GM12878 (cell line): ENCODE measurements around the gene PIGZ. TPM values are rescaled to one million over a fixed set of nuclear protein-coding genes. Genes with fewer than 3 reads are reported as not detected.

Source experiments
- ATAC-seq: fragments of 200-7000 bp; cut with Tn5 transposase; 3 replicates; pipeline ENCODE4 v1.9.1; 2020; ENCODE audit warnings: mild to moderate bottlenecking, moderate library complexity
- BruUV-seq: library from RNA; stranded (reverse); fragments of 400-500 nt; replicated peaks from 2 replicates; lab custom pipeline; 2021; lab: Mats Ljungman, UMichigan
- CTCF ChIA-PET: fragments of 300-600 bp; sonication (Branson Sonifier 250); formaldehyde crosslinking; extraction: SDS; loops from one replicate; lab custom pipeline; 2021; ENCODE audit warnings: inconsistent platforms; lab: Yijun Ruan, JAX
- POLR2A ChIA-PET: fragments of 350-600 bp; formaldehyde crosslinking; extraction: SDS; loops from one replicate; lab custom pipeline; 2021; ENCODE audit warnings: inconsistent platforms; lab: Charles Lee
- RAD21 ChIA-PET: fragments of 300-600 bp; sonication (Branson Sonifier 250); formaldehyde crosslinking; loops from one replicate; lab custom pipeline; 2023; ENCODE audit warnings: antibody characterized with exemption; ENCODE audit not compliant: unreplicated experiment; lab: Charles Lee
- SMC1A ChIA-PET: fragments of 300-600 bp; sonication (Branson Sonifier 250); formaldehyde crosslinking; loops from one replicate; lab custom pipeline; 2023; ENCODE audit not compliant: unreplicated experiment, uncharacterized antibody; lab: Charles Lee
- DNase-seq: peaks from one replicate; pipeline ENCODE4 v3.0.0-alpha.2; 2011; ENCODE audit warnings: low read depth, low spot score
- FAIRE-seq: peaks from 3 replicates; lab custom pipeline; 2011; peaks lifted over from hg19 to GRCh38; lab: Jason Lieb, UNC
- H2AFZ ChIP-seq: 2 replicates; pipeline ENCODE4 v1.6.0; 2011; ENCODE audit warnings: low read depth, low read length, control low read depth; ENCODE audit not compliant: control insufficient read depth
- H3K27ac ChIP-seq: 2 replicates; pipeline ENCODE4 v1.5.1; 2011; ENCODE audit warnings: control low read depth; ENCODE audit not compliant: control insufficient read depth, insufficient read depth
- H3K27me3 ChIP-seq, 2 experiments: replicated peaks in 1 of 2; 2 replicates each; pipeline versions ENCODE4 v1.6.0 to v1.6.1; 2011; ENCODE audit warnings: low read length in 1 of 2; ENCODE audit not compliant: control insufficient read depth in 2 of 2, insufficient read depth in 2 of 2
- H3K36me3 ChIP-seq, 2 experiments: 2 replicates each; pipeline ENCODE4 v1.5.1; 2011; ENCODE audit warnings: low read length in 1 of 2; ENCODE audit not compliant: control insufficient read depth in 2 of 2, insufficient read depth in 2 of 2
- H3K4me1 ChIP-seq: 2 replicates; pipeline ENCODE4 v1.6.1; 2011; ENCODE audit warnings: mild to moderate bottlenecking, low read length, moderate library complexity, mixed read lengths; ENCODE audit not compliant: control insufficient read depth, insufficient read depth
- H3K4me2 ChIP-seq: 2 replicates; pipeline ENCODE4 v1.6.0; 2011; ENCODE audit warnings: control low read depth; ENCODE audit not compliant: control insufficient read depth, insufficient read depth
- H3K4me3 ChIP-seq: fragments of 200-600 bp; sonication (generic); 2 replicates; pipeline ENCODE4 v1.5.1; 2016
- H3K79me2 ChIP-seq: 2 replicates; pipeline ENCODE4 v1.6.0; 2011; ENCODE audit warnings: low read length; ENCODE audit not compliant: control insufficient read depth, insufficient read depth
- H3K9ac ChIP-seq: 2 replicates; pipeline ENCODE4 v1.8.0; 2011; ENCODE audit warnings: low read length, control low read depth, mixed read lengths; ENCODE audit not compliant: control insufficient read depth, insufficient read depth
- H3K9me3 ChIP-seq: replicated peaks from 3 replicates; pipeline ENCODE4 v1.5.1; 2011; ENCODE audit warnings: mild to moderate bottlenecking, low read length; ENCODE audit not compliant: control insufficient read depth, insufficient read depth
- H4K20me1 ChIP-seq: 2 replicates; pipeline ENCODE4 v1.6.0; 2011; ENCODE audit not compliant: control insufficient read depth, insufficient read depth
- ATF7 ChIP-seq: fragments of 450-650 bp; IDR thresholded peaks from 2 replicates; pipeline ENCODE4 v1.6.1; 2016; ENCODE audit warnings: low read depth, mild to moderate bottlenecking
- BHLHE40 ChIP-seq, 2 experiments: fragments of 450-650 bp in 1 of 2; IDR thresholded peaks; 2 replicates each; pipeline ENCODE4 v1.6.1; 2011 to 2017; ENCODE audit warnings: low read depth in 2 of 2, borderline replicate concordance in 1 of 2, improper control_type of control experiment in 1 of 2, low read length in 1 of 2, mild to moderate bottlenecking in 1 of 2
- CBX3 ChIP-seq: fragments of 200-600 bp; sonication (generic); IDR thresholded peaks from 2 replicates; pipeline ENCODE4 v1.6.1; 2016; ENCODE audit warnings: low read depth, borderline replicate concordance
- HDGF ChIP-seq: fragments of 450-650 bp; IDR thresholded peaks from 2 replicates; pipeline ENCODE4 v1.6.1; 2016; ENCODE audit warnings: antibody characterized with exemption
- IKZF1 ChIP-seq: fragments of 450-650 bp; conservative IDR thresholded peaks from 2 replicates; pipeline ENCODE4 v1.6.1; 2017; ENCODE audit warnings: antibody characterized with exemption, mild to moderate bottlenecking
- KDM1A ChIP-seq: fragments of 200-600 bp; sonication (generic); IDR thresholded peaks from 2 replicates; pipeline ENCODE4 v1.6.1; 2016; ENCODE audit warnings: borderline replicate concordance
- MXI1 ChIP-seq: fragments of 150-350 bp; IDR thresholded peaks from 2 replicates; pipeline ENCODE4 v1.6.1; 2011; ENCODE audit warnings: low read depth, mild to moderate bottlenecking, inconsistent platforms, low read length, improper control_type of control experiment
- MYB ChIP-seq: fragments of 150-350 bp; IDR thresholded peaks from 2 replicates; pipeline ENCODE4 v1.6.1; 2014; ENCODE audit warnings: mild to moderate bottlenecking, low read depth, low read length, borderline replicate concordance
- NFIC ChIP-seq: IDR thresholded peaks from 2 replicates; pipeline ENCODE4 v1.6.1; 2012; ENCODE audit warnings: low read depth, mild to moderate bottlenecking, inconsistent platforms, low read length, moderate library complexity
- NFXL1 ChIP-seq: fragments of 450-650 bp; IDR thresholded peaks from 2 replicates; pipeline ENCODE4 v1.6.1; 2017; ENCODE audit warnings: antibody characterized with exemption, mild to moderate bottlenecking, borderline replicate concordance
- RCOR1 ChIP-seq: conservative IDR thresholded peaks from 2 replicates; pipeline ENCODE4 v1.6.1; 2012; ENCODE audit warnings: low read depth, low read length, improper control_type of control experiment
- RFX5 ChIP-seq: IDR thresholded peaks from 2 replicates; pipeline ENCODE4 v1.6.1; 2011; ENCODE audit warnings: low read depth, low read length, improper control_type of control experiment
- SMAD1 ChIP-seq: fragments of 450-650 bp; IDR thresholded peaks from 2 replicates; pipeline ENCODE4 v1.6.1; 2018; ENCODE audit warnings: mild to moderate bottlenecking, low read depth; ENCODE audit not compliant: partially characterized antibody
- SMAD5 ChIP-seq: IDR thresholded peaks from 2 replicates; pipeline ENCODE4 v1.6.1; 2016; ENCODE audit warnings: antibody characterized with exemption, low read depth
- SMC3 ChIP-seq: IDR thresholded peaks from 2 replicates; pipeline ENCODE4 v1.6.1; 2011; ENCODE audit warnings: low read length, improper control_type of control experiment, borderline replicate concordance
- SPI1 ChIP-seq: IDR thresholded peaks from 2 replicates; pipeline ENCODE4 v1.6.1; 2011; ENCODE audit warnings: low read depth, mild to moderate bottlenecking, low read length, moderate library complexity, borderline replicate concordance; ENCODE audit not compliant: insufficient read depth
- STAT1 ChIP-seq: fragments of 450-650 bp; conservative IDR thresholded peaks from 2 replicates; pipeline ENCODE4 v1.6.1; 2014; ENCODE audit warnings: antibody characterized with exemption, mild to moderate bottlenecking
- ZZZ3 ChIP-seq: IDR thresholded peaks from 2 replicates; pipeline ENCODE4 v1.6.1; 2011; ENCODE audit warnings: low read depth; ENCODE audit not compliant: control insufficient read depth, insufficient read length
- WGBS: methylation state at CpG from one replicate; pipeline ENCODE4 v1.1.6; 2016; ENCODE audit warnings: low lambda C conversion rate; ENCODE audit not compliant: insufficient replicate concordance, insufficient coverage; ENCODE audit errors: missing lambda C conversion rate; 5-methylcytosine and 5-hydroxymethylcytosine counted together
- in situ Hi-C: fragments of 300-500 bp; cut with MboI; formaldehyde crosslinking; loops from 9 replicates; pipeline ENCODE4 v1.14.3; 2018; ENCODE audit warnings: mixed read lengths
- intact Hi-C: fragments of 100-400 bp; cut with micrococcal nuclease; formaldehyde crosslinking; loops from one replicate; pipeline ENCODE4 v1.14.2; 2022; ENCODE audit not compliant: unreplicated experiment
- polyA plus RNA-seq, 11 experiments: library from polyadenylated mRNA; depleted of rRNA in 4 of 11; unstranded in 6 of 11; stranded (reverse) in 5 of 11; fragments of >200 nt; fragmentation: Nextera tagmentation in 4 of 11; fragmentation: Illumina TruSeq in 1 of 11; extraction: Ambion mirVana in 4 of 11; extraction: Trizol in 1 of 11; gene quantifications; 1 replicate in 1 of 11; 2 replicates in 10 of 11; pipeline versions ENCODE4 v1.2.1 to v1.2.3, GENCODE V29; 2011 to 2016; ENCODE audit warnings: inconsistent platforms in 2 of 11, missing spikeins in 2 of 11, low read depth in 1 of 11
- total RNA-seq, 4 experiments: library from RNA; depleted of rRNA in 3 of 4; stranded (reverse); fragments of >200 nt in 3 of 4; fragmentation: Illumina TruSeq in 1 of 4; extraction: Trizol in 1 of 4; gene quantifications; 2 replicates each; pipeline versions ENCODE4 v1.2.1 to v1.2.3, GENCODE V29; 2013 to 2021
- TF ChIP-seq, protein P1 (sequence below): fragments of 450-650 bp; formaldehyde crosslinking; IDR thresholded peaks from 2 replicates; pipeline ENCODE4 v1.4.0; 2022; ENCODE audit warnings: mild to moderate bottlenecking, moderate library complexity
- TF ChIP-seq, protein P2 (sequence below): IDR thresholded peaks from 2 replicates; pipeline ENCODE4 v1.6.1; 2011; ENCODE audit warnings: low read depth, low read length, improper control_type of control experiment, borderline replicate concordance

Gene PIGZ
- total and polyA plus RNA-seq, 10 of the 15 experiments (the other 5 are each of a cell fraction or from before 2014, with no cell fraction given): 0.06 to 1.2 (median 0.64) TPM

DNA sequence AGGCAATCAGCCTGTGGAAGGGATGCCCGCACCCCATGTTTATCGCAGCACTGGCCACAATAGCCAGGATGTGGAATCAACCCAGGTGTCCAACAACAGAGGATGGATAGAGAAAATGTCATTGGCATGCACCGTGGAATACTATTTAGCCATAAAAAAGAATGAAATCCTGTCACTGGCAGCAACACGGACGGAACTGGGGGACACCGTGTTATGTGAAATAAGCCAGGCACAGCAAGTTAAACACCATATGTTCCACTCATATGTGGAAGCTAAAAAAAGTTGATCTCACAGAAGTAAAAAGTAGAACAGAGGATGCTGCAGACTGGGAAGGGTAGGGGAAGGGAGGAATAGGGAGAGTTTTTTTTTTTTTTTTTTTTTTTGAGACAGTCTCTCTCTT, 45.4 kb upstream of the PIGZ start:
- in situ Hi-C loops: no loop called here
- no TSS peak for BruUV-seq
- SMC1A ChIA-PET: no interaction called here
- Histone ChIP-seq H3K36me3 (no peaks in the 10 kb centered on the region), H3K4me3 (no peak overlapping the region), H3K4me2 (no peak overlapping the region), H2AFZ (no peak overlapping the region), H3K9ac (no peak overlapping the region), H3K9me3 (no peaks in the 10 kb centered on the region)
- DNase-seq: no peak
- 91% methylated on average over 6 of the region's 6 CpGs for WGBS
- TF ChIP-seq IKZF1 (no peak), ZZZ3 (no peak), KDM1A (no peak), HDGF (no peak), SPI1 (no peak), MYB (no peak), NFXL1 (no peak), NFIC (no peak), ATF7 (no peak), STAT1 (no peak), RCOR1 (no peak), BHLHE40 (IDR thresholded peaks at IDR 0.05; ENCODE audit: borderline replicate concordance in 1 of 2, low read depth in 2 of 2, low read length in 1 of 2) (no peak), CBX3 (no peak), SMC3 (no peak), MXI1 (no peak), SMAD1 (no peak), RFX5 (no peak), SMAD5 (no peak)
- TF ChIP-seq, protein P1, sequence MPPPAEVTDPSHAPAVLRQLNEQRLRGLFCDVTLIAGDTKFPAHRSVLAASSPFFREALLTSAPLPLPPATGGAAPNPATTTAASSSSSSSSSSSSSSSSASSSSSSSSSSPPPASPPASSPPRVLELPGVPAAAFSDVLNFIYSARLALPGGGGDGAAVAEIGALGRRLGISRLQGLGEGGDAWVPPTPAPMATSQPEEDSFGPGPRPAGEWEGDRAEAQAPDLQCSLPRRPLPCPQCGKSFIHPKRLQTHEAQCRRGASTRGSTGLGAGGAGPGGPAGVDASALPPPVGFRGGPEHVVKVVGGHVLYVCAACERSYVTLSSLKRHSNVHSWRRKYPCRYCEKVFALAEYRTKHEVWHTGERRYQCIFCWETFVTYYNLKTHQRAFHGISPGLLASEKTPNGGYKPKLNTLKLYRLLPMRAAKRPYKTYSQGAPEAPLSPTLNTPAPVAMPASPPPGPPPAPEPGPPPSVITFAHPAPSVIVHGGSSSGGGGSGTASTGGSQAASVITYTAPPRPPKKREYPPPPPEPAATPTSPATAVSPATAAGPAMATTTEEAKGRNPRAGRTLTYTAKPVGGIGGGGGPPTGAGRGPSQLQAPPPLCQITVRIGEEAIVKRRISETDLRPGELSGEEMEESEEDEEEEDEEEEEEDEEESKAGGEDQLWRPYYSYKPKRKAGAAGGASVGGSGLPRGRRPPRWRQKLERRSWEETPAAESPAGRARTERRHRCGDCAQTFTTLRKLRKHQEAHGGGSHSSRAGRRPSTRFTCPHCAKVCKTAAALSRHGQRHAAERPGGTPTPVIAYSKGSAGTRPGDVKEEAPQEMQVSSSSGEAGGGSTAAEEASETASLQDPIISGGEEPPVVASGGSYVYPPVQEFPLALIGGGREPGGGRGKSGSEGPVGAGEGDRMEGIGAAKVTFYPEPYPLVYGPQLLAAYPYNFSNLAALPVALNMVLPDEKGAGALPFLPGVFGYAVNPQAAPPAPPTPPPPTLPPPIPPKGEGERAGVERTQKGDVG (CRISPR knock-in tag): no peak
- TF ChIP-seq, protein P2, sequence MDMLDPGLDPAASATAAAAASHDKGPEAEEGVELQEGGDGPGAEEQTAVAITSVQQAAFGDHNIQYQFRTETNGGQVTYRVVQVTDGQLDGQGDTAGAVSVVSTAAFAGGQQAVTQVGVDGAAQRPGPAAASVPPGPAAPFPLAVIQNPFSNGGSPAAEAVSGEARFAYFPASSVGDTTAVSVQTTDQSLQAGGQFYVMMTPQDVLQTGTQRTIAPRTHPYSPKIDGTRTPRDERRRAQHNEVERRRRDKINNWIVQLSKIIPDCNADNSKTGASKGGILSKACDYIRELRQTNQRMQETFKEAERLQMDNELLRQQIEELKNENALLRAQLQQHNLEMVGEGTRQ: no peak
- TF ChIP-seq, all 136 proteins: peak for 0
- Histone ChIP-seq H3K4me1 (no peaks in the 10 kb centered on the region), H3K27me3 (no peaks in the 10 kb centered on the region), H3K27ac (no peak overlapping the region), H4K20me1 (no peaks in the 10 kb centered on the region), H3K79me2 (no peaks in the 10 kb centered on the region)
- intact Hi-C loops: no loop called here
- ChIA-PET POLR2A (interaction anchor here (1.1 kb wide), 1 partner anchor 9 kb away, joined by 3 read pairs; no protein-coding TSS in a partner anchor), CTCF (interaction anchor here (0.6 kb wide), 1 partner anchor 44 kb away, joined by 3 read pairs; no protein-coding TSS in a partner anchor), RAD21 (no interaction called here)
- FAIRE-seq (no peak), ATAC-seq (no peak)
